Measurements from ENCODE around the gene SMIM24.

DNA sequence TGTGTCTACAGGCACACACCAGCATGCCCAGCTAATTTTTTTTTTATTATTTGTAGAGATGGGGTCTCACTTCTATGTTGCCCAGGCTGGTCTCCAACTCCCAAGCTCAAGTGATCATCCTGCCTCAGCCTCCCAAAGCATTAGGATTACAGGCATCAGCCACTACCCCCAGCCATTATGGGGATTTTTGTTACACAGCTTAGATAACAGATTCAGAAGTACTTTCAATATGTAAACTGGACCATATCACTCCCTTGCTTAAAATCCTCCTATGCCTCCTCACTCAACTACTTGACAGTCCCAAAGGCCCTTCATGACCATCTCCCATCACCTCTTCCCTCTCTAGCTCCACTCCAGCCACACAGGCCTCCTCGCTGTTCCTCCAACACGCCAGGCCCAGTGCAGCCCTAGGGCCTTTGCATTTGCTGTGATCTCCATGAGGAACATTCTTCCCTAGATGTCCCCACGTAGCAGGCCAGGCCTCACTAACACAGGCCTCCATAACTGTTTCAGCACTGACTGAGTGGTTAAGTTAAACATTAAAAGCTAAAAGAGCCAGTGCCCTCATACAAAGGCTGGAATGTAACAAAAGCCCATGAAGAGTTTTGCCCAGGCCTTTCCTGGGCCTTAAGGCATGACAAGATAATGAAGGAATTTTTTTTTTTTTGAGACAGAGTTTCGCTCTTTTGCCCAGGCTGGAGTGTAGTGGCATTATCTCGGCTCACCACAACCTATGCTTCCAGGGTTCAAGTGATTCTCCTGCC, 17.6 kb upstream of the SMIM24 start:
- TF ChIP-seq CEBPB (IDR thresholded peaks at IDR 0.05) (no peak), POLR2A (IDR thresholded peaks at IDR 0.05; ENCODE audit: low read length) (no peak), NFE2L2 (conservative IDR thresholded peaks at IDR 0.05; ENCODE audit: low read length) (no peak), ESRRA (IDR thresholded peaks at IDR 0.05; ENCODE audit: borderline replicate concordance, low read length) (no peak), TP53 (CRISPR knock-in tag; IDR thresholded peaks at IDR 0.05) (no peak)

Data from A549 (cell line).